HG02610 (cell line): Measurements from ENCODE around the gene LEPR.
"Not testable (repeated sequence)": the region's sequence is repeated elsewhere in the genome, so short reads cannot be mapped to it uniquely, and the experiment has no call there.

Experiments used
- ATAC-seq: cut with Tn5 transposase; IDR thresholded peaks from one replicate; pipeline ENCODE4 v1.9.1; 2021; ENCODE audit warnings: mild to moderate bottlenecking, moderate library complexity; ENCODE audit not compliant: unreplicated experiment

LEPR gene

DNA sequence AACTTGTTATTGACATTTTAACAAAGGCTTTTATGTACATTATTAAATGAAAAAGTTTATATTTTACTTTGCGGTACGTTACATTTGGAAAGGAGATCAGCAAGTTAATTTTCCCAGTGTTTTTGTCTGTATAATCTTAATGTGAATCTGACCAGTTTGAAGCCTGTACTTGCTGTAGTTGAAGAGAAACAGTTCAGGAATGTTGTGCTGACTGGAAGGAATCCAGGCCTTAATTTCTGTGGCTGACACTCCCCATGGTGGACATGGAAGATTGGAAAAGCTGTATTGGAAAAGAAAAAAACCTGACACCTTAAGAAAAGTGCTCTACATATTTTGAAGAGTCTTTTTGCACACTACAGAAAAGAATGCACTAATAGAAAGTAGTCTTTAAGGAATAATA is 15.5 kb downstream of the LEPR start:
- no peak for ATAC-seq

GRCh38 chr1:65437616-65438015 is 17.1 kb downstream of the LEPR start:
- no peak for ATAC-seq

DNA sequence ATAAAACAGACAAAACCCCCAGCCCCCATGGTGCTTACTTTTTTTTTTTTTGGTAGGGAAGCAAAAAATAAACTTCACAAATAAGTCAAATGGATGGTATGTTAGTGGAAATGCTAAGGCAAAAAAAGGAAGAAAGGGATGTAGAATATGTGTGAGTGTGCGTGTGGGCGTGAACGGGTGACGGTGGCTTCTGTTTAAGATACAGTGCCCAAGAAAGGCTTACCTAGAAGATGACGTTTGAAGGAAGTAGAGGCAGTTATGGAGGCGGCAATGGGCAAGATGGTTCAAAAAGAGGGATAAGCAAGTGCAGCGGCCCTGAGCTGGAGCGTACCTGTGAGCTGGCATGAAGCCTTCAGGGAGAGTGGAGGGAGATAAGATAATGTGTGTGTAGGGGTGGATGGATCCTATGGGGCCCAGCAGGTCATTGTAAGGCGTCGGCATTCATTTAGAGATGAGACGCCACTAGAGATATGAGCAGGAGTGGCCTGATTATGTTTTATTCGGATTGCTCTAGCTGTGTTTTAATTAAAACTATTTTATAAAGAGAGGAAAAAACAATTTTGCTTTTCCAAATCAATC is 19.9 kb downstream of the LEPR start:
- ATAC-seq, result no peak

DNA sequence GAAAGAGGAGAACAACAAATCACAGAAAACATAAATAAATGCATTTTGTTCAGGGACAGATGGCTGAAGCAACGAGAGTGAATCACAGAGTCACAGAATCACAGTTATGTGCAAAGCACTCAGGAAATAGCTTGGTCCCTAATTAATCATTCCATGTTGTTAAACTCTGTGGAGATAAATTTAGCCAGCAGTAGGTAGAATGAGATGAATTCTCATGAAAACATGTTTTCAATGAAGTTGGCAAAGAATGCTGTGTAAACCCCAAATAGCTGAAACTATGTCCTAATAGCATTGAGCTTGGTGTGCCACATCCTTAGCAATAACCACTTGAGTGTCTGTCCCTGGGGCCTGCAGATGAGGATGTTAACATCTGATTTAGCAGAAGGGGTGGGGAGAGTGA is 20.4 kb downstream of the LEPR start:
- ATAC-seq, result no peak

DNA sequence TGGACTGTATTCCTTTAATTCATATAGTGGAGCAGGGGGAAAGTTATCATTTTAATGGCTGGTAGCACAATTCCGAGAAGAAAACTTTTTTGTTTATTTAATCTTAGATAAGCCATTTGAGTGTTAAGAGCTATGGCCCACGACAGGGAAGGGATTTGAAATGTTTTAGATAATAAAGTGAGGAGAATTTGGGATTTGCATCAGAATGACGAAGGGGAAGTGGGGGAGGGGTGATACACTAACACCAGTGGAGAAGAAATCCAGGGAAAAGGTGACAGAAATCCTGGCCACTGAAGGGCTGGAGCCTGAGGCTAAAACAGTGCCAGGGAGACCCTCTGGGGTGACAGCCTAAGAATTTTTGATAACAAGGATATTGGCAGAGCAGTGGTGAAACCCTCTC is 21.0 kb downstream of the LEPR start:
- no peak for ATAC-seq

GRCh38 chr1:65442442-65442841 is 22.0 kb downstream of the LEPR start:
- no peak for ATAC-seq

DNA sequence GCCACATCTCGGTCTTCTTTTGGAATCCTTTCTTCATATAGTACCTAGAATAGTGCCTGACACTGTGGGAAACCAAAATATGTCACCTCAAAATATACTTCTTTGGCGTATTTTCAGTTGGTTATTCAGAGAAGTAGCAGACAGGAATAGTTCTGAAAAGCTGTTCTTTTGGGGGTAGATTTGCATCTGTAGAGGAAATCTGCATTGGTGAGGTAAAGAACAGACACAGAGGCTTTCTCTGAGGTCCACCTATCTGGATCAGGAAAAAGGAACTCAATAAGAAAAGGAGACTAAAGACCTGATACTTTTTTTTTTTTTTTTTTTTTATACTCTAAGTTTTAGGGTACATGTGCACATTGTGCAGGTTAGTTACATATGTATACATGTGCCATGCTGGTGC is 23.2 kb downstream of the LEPR start:
- no peak for ATAC-seq

DNA sequence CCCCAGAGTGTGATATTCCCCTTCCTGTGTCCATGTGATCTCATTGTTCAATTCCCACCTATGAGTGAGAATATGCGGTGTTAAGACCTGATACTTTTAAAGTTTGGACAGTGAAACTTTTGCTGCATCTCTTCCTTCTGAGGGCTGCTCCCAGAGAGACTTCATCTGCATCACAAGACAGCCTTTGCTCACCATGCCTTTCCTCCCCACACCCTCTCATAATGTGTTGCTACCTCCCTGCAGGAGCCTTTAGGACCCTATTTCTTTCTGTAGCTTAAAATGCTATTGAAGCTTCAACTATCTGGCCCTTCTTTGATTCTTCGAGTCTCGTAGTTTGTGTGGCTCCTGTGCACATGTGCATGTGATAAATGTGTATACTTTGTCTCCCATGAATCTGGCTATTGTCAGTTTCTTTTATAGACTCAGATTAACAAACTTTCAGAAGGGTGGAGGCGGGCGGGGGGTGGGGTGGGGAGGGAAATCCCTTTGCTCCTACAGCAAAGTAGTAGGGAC is 23.7 kb downstream of the LEPR start:
- no peak for ATAC-seq

DNA sequence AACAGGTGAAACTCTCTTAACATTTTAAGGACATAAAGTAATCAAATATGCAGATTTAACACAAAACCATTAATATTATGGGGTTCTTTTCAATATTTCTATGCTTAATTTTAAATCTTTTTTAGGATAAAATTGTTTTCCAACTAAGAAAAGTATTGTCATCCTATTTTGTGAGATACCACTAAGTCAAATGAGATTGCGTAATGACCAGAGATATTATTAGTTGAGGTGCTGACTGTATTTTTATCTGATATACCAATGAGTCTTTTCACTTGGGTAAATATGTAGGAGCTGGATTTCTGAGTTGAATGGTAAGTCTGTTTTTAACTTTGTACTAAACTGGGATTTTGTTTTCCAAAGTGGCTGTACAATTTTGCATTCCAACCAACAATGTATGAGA is 25.4 kb downstream of the LEPR start:
- ATAC-seq, result no peak

- ATAC-seq, result no peak
Observed at GRCh38 chr1:65449214-65449823, 28.9 kb downstream of the LEPR start.

DNA sequence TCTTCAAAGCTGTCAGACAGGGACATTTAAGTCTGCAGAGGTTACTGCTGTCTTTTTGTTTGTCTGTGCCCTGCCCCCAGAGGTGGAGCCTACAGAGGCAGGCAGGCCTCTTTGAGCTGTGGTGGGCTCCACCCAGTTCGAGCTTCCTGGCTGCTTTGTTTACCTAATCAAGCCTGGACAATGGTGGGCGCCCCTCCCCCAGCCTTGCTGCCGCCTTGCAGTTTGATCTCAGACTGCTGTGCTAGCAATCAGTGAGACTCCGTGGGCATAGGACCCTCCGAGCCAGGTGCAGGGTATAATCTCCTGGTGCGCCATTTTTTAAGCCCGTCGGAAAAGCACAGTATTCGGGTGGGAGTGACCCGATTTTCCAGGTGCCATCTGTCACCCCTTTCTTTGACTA is 35.2 kb downstream of the LEPR start:
- not testable (repeated sequence) for ATAC-seq

- ATAC-seq, result no peak
Observed at GRCh38 chr1:65456481-65456880, 36.0 kb downstream of the LEPR start.

DNA sequence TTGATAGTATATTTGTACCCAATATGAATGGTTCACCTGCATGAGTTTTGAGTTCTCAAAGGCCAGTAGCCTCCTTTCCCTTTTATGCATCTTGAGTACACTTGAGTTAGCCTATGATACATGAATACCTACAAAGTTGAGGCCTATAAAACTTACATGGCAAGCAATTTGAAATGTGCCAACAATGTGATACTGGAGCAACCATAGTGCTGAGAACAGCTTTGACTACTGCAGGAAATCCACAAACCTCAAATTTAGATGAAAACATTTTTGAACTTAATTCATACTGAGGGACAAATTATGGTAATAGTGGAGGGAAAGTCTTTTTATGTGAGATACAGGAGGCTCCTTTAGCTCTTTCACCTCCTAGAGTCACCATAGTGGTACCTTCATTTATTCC is 37.4 kb downstream of the LEPR start:
- ATAC-seq, result no peak

DNA sequence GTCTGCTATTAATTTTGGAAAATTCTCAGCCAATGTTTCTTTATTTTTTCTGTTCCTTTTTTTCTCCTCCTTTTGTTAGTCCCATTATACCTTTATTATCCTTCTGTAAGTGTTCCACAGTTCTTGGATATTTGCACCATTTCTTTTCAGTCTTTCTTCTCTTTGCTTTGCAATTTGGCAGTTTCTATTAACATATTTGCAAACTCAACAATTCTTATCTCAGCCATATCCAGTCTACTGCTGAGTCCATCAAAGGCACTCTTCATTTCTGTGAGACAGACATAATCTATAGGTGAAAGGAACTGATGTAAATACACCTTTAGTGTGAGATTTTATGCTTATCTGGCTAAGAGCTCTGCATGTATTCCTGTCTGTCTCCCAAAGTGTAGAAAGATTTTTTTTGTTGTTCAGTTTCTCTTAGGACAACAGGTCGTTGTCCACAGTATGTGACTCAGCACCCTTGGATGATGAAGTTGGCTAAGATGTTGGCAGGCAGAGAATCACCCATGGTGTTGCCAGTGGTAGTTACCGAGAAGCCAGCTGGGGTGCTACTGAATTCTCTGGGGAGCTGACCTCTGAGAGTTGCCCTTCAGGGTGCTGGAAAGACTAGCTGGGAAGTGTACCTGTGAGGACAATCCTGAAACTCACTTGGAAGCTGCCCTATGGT is 38.4 kb downstream of the LEPR start:
- no peak for ATAC-seq

GRCh38 chr1:65459397-65459768 is 38.9 kb downstream of the LEPR start:
- ATAC-seq, result peak; percentile 66

DNA sequence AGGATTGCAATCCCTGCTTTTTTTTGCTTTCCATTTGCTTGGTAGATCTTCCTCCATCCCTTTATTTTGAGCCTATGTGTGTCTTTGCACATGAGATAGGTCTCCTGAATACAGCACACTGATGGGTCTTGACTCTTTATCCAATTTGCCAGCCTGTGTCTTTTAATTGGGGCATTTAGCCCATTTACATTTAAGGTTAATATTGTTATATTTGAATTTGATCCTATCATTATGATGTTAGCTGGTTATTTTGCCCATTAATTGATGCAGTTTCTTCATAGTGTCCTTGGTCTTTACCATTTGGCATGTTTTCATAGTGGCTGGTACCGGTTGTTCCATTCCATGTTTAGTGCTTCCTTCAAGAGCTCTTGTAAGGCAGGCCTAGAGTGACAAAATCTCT is 45.4 kb downstream of the LEPR start:
- ATAC-seq, result not testable (repeated sequence)

DNA sequence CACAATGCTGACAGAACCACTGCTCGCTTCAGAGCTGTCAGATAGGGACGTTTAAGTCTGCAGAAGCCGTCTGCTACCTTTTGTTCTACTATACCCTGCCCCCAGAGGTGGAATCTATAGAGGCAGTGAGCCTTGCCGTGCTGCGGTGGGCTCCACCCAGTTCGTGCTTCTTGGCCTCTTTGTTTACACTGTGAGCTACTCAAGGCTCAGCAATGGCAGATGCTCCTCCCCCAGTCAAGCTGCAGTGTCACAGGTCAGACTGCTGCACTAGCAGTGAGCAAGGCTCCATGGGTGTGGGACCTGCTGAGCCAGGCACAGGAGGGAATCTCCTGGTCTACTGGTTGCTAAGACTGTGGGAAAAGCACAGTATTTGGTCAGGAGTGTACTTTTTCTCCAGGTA is 47.1 kb downstream of the LEPR start:
- no peak for ATAC-seq

- no peak for ATAC-seq
Observed at GRCh38 chr1:65469126-65469888, 48.8 kb downstream of the LEPR start.

GRCh38 chr1:65469889-65470340 is 49.4 kb downstream of the LEPR start:
- no peak for ATAC-seq
